GM12891 (cell line): Measurements from ENCODE around the gene ZSCAN25.
A peak's percentile ranks its signal among the peaks of the same experiment; 100 is the strongest.
"Not testable (repeated sequence)": the region's sequence is repeated elsewhere in the genome, so short reads cannot be mapped to it uniquely, and the experiment has no call there.

Experiments used
- DNase-seq: peaks from one replicate; pipeline ENCODE4 v3.0.0; 2011; ENCODE audit warnings: low spot score; ENCODE audit not compliant: insufficient read length
- FAIRE-seq: peaks from 2 replicates; lab custom pipeline; 2011; peaks lifted over from hg19 to GRCh38; lab: Jason Lieb, UNC
- PAX5 ChIP-seq: IDR thresholded peaks from 2 replicates; pipeline ENCODE4 v1.6.1; 2011; ENCODE audit warnings: low read length, moderate library complexity, mild to moderate bottlenecking; ENCODE audit not compliant: insufficient read depth, severe bottlenecking
- POLR2A ChIP-seq: IDR thresholded peaks from 2 replicates; pipeline ENCODE4 v1.6.1; 2011; ENCODE audit warnings: low read depth, low read length, control low read depth
- POLR2AphosphoS5 ChIP-seq: IDR thresholded peaks from 2 replicates; pipeline ENCODE4 v1.6.1; 2011; ENCODE audit warnings: low read depth, low read length, control low read depth
- POU2F2 ChIP-seq: IDR thresholded peaks from 2 replicates; pipeline ENCODE4 v1.6.1; 2011; ENCODE audit warnings: low read depth, mild to moderate bottlenecking, control low read depth, low read length, moderate library complexity
- SPI1 ChIP-seq: IDR thresholded peaks from 2 replicates; pipeline ENCODE4 v1.6.1; 2011; ENCODE audit warnings: low read depth, low read length, control low read depth
- TAF1 ChIP-seq: IDR thresholded peaks from 2 replicates; pipeline ENCODE4 v1.6.1; 2011; ENCODE audit warnings: low read depth, low read length, control low read depth

The ZSCAN25 gene

GRCh38 chr7:99625961-99626360, 9.2 kb downstream of the ZSCAN25 start:
- no peak for FAIRE-seq
- no peak for TF ChIP-seq POU2F2
- no peak for TF ChIP-seq PAX5
- no peak for TF ChIP-seq POLR2A
- no peak for DNase-seq

- FAIRE-seq (no peak), DNase-seq (no peak)
- TF ChIP-seq SPI1 (no peak), TAF1 (no peak), POLR2AphosphoS5 (no peak), PAX5 (no peak), POU2F2 (no peak), POLR2A (no peak)
Observed at GRCh38 chr7:99626661-99627060, 9.9 kb downstream of the ZSCAN25 start.

- FAIRE-seq: peak; percentile 50
- no peak for DNase-seq
- TF ChIP-seq POLR2A: no peak
- no peak for TF ChIP-seq PAX5
- no peak for TF ChIP-seq SPI1
- no peak for TF ChIP-seq POU2F2
- no peak for TF ChIP-seq TAF1
- no peak for TF ChIP-seq POLR2AphosphoS5
Observed at GRCh38 chr7:99627513-99627912, 10.8 kb downstream of the ZSCAN25 start.

GRCh38 chr7:99628471-99629465, 12.0 kb downstream of the ZSCAN25 start:
- TF ChIP-seq POLR2A: no peak
- TF ChIP-seq POU2F2: no peak
- no peak for TF ChIP-seq SPI1
- no peak for TF ChIP-seq POLR2AphosphoS5
- no peak for TF ChIP-seq PAX5
- no peak for TF ChIP-seq TAF1
- no peak for DNase-seq
- FAIRE-seq: no peak

- FAIRE-seq: no peak
- TF ChIP-seq POU2F2: no peak
- TF ChIP-seq SPI1: no peak
- no peak for TF ChIP-seq TAF1
- TF ChIP-seq POLR2AphosphoS5: no peak
- no peak for DNase-seq
Observed at GRCh38 chr7:99629643-99630042, 12.9 kb downstream of the ZSCAN25 start.

GRCh38 chr7:99631295-99632109, 14.8 kb downstream of the ZSCAN25 start:
- no peak for DNase-seq
- no peak for FAIRE-seq
- no peak for TF ChIP-seq SPI1
- no peak for TF ChIP-seq TAF1
- TF ChIP-seq PAX5: no peak
- TF ChIP-seq POU2F2: no peak
- no peak for TF ChIP-seq POLR2AphosphoS5
- TF ChIP-seq POLR2A: no peak

- DNase-seq: not testable (repeated sequence)
- FAIRE-seq: peak; percentile 78
Observed at GRCh38 chr7:99637414-99637813, 20.7 kb downstream of the ZSCAN25 start.

GRCh38 chr7:99638731-99639130, 22.0 kb downstream of the ZSCAN25 start:
- DNase-seq (no peak), FAIRE-seq (no peak)

GRCh38 chr7:99639267-99639666, 22.5 kb downstream of the ZSCAN25 start:
- DNase-seq (no peak), FAIRE-seq (no peak)
- TF ChIP-seq POU2F2 (no peak), POLR2AphosphoS5 (no peak), TAF1 (no peak)

More at GRCh38 chr7:99638731-99639130, 22.0 kb downstream of the ZSCAN25 start:
- no peak for TF ChIP-seq POU2F2
- TF ChIP-seq POLR2AphosphoS5: no peak
- TF ChIP-seq SPI1: no peak
- no peak for TF ChIP-seq POLR2A
- no peak for TF ChIP-seq PAX5
- TF ChIP-seq TAF1: no peak

- DNase-seq (no peak), FAIRE-seq (no peak)
- TF ChIP-seq PAX5 (no peak), SPI1 (no peak), POU2F2 (no peak), TAF1 (no peak), POLR2AphosphoS5 (no peak), POLR2A (no peak)
Observed at GRCh38 chr7:99642027-99642426, 25.3 kb downstream of the ZSCAN25 start.
